Activated CD8-positive, alpha-beta memory T cell treated with anti-CD3 and anti-CD28 coated beads for 4 hours (primary cell): Measurements from ENCODE around the gene HIPK3.
"Not testable (repeated sequence)": the region's sequence is repeated elsewhere in the genome, so short reads cannot be mapped to it uniquely, and the experiment has no call there.

Experiments
- DNase-seq, 2 donors: peaks; one replicate each; pipeline ENCODE4 v3.0.0-alpha.2; 2020; ENCODE audit warnings: low read depth in 2 of 2

The HIPK3 gene

GRCh38 chr11:33257160-33257896 is at the start of gene HIPK3:
TSS of gene HIPK3 (plus strand) at chr11:33257381.
- DNase-seq: peak; percentile 35 to 39

- no peak for DNase-seq
Observed at GRCh38 chr11:33207408-33207985, 49.7 kb upstream of the HIPK3 start.

- DNase-seq: no peak
Observed at GRCh38 chr11:33208150-33208549, 49.0 kb upstream of the HIPK3 start.

- DNase-seq: no peak
Observed at GRCh38 chr11:33211153-33211552, 46.0 kb upstream of the HIPK3 start.

- DNase-seq: no peak
Observed at GRCh38 chr11:33211580-33211979, 45.6 kb upstream of the HIPK3 start.

- no peak for DNase-seq
Observed at GRCh38 chr11:33214187-33214586, 43.0 kb upstream of the HIPK3 start.

- DNase-seq: no peak
Observed at GRCh38 chr11:33214767-33215166, 42.4 kb upstream of the HIPK3 start.

GRCh38 chr11:33216676-33217075 is 40.5 kb upstream of the HIPK3 start:
- not testable (repeated sequence) for DNase-seq

GRCh38 chr11:33222052-33222750 is 35.0 kb upstream of the HIPK3 start:
- DNase-seq: no peak

- DNase-seq: no peak
Observed at GRCh38 chr11:33225371-33225770, 31.8 kb upstream of the HIPK3 start.

GRCh38 chr11:33227578-33228261 is 29.5 kb upstream of the HIPK3 start:
- DNase-seq: no peak

GRCh38 chr11:33234397-33235190 is 22.6 kb upstream of the HIPK3 start:
- DNase-seq: no peak

- no peak for DNase-seq
Observed at GRCh38 chr11:33237039-33237597, 20.1 kb upstream of the HIPK3 start.

- no peak for DNase-seq
Observed at GRCh38 chr11:33242575-33242974, 14.6 kb upstream of the HIPK3 start.

GRCh38 chr11:33243654-33244053 is 13.5 kb upstream of the HIPK3 start:
- DNase-seq: not testable (repeated sequence)

GRCh38 chr11:33248416-33248971 is 8.7 kb upstream of the HIPK3 start:
- DNase-seq: no peak

GRCh38 chr11:33256031-33256812 is 959 bp upstream of the HIPK3 start:
- no peak for DNase-seq

GRCh38 chr11:33256813-33257159 is 395 bp upstream of the HIPK3 start:
- no peak for DNase-seq

GRCh38 chr11:33257897-33258630 is 883 bp downstream of the HIPK3 start:
- peak; percentile 40 to 42 for DNase-seq
